Activated gamma-delta T cell (primary cell): ENCODE results near the gene HECTD2.
"Not testable (repeated sequence)": the region's sequence is repeated elsewhere in the genome, so short reads cannot be mapped to it uniquely, and the experiment has no call there.

Experiments used
- DNase-seq: peaks from one replicate; lab custom pipeline; 2025; lab: John Stamatoyannopoulos, UW

The HECTD2 gene

DNA sequence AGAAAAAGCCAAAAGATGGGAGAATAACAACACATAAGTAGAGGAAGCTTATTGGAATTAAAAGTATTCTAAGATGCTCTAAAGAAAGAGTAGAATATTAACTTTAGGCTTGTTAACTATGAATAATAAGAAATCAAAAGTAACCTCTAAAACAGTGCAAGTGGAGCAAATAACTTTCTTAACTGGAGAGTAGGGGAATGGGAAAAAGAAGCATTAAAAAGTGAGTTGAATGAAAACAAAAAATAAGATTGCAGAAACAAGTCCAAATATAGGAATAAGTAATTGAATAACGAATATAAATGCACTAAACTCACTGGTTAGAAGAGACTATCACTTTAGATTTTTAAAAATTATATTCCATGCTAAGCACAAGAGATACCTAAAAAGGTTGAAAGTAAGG, 63.9 kb downstream of the HECTD2 start:
- no peak for DNase-seq

- DNase-seq: no peak
Observed at GRCh38 chr10:91477236-91477635, 67.1 kb downstream of the HECTD2 start.

GRCh38 chr10:91479583-91479982, 69.4 kb downstream of the HECTD2 start:
- no peak for DNase-seq

DNA sequence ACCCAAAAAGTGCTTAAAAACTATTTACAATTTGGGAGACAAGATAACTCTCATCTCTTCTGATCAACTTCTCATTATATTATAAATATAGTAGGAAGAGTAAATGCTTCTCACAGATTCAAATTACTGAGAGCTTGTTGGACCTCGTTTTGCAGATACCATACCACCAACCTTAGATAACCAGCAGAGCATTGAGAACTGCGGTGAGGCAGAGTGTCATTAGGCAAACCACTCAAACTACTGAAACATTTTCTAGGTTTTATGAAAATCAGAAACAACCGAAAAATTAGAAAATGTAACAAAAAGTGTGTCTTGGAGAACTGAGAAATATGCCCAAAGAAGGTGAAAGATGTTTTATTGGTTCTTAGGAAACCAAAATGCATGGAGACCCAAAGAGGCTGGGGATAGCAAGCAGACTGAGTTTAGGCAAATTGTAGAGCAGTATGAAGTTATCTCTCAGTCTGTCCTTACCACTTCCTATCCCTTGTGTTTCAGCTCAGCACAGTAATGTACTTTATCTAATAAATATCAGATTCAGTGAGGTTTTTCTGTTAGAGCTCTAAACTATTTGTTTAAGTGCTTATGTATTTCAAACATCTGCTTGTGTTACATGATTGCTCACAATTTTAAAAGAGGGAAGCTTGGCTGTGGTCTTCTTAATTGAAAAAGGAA, 77.9 kb downstream of the HECTD2 start:
- no peak for DNase-seq

DNA sequence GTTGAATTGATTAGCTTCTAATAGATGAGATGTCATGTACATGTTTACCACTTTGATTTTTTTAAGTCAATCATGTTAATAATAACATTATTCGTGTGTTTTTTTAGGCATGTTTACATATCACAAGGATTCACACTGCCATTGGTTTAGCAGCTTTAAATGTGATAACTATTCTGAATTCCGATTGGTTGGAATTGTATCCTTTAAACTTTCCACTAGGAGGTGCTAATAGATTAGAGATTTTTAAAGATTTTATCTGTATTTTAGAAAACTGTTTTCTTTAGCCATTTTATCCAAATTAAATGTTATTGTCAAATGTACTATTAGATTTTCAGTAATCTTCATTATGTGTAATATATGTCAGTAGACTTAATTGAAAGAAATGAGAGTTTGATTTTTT, 83.2 kb downstream of the HECTD2 start:
- DNase-seq: no peak

DNA sequence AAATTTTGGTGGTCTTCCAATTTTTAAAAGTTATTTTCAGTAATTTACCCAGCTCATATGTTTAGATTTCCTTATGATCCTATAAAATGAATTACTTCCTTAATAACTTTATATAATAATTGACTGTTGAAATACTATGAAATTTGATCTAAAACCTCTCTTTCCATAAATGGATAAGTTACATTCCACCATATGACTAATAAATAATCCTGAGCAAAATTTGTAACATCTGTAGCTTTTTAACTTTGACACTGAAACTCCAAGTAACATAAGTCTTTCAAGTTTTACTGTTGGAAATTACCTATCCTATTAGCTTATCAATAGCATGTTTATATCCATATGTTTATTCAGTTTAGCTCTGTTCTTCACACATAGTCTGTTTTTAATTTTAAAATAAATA, 85.3 kb downstream of the HECTD2 start:
- no peak for DNase-seq

GRCh38 chr10:91496016-91496415, 85.9 kb downstream of the HECTD2 start:
- no peak for DNase-seq

DNA sequence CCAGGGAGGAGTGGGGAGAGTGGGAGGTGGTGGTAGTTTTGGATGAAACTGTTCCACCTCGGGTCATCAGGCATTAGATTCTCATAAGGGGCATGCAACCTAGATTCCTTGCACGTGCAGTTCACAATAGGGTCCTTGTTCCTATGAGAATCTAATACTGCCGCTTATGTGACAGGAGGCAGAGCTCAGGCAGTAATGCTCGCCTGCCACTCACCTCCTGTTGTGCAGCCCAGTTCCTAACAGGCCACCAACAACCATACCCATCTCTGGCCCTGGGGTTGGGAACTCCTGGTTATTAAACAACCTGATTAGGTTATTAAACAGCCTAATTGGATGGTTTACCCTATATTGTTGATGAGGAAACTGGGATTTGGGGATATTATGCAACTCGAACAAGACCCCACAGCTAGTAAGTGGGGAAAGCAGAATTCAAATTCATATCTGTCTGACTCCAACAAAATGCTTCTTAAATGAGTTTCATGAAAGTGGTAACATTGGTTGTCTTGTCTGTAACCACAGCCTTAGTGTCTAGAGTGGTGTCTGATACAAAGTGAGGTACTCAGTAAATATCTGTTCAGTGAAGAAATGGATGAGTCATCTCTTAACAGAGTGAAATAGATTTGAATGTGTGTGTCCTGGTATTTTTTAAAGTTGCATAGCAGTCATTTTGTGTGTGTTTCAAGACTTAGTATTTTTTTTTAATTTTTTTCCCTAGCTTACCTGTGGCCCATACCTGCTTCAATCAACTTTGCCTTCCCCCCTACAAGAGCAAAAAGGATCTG, 101.6 kb downstream of the HECTD2 start:
- no peak for DNase-seq

DNA sequence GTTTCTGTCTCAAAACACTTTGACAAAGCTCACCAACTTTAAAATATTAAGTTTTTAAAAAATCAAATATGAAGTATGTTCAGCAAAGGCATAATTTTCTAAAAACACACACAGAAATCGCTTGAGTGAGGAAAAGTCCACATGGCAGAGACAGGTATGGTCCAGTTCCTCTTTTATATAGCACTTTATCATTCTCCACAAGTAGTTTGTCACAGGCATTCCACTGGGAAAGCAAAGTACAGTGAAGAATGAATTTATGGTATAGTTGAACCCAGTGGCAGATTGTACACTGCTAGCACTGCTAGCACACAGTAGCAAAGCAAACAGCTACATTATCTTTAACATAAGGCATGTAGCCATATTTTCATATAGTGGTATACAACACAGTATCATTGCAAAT, 102.3 kb downstream of the HECTD2 start:
- no peak for DNase-seq

- DNase-seq: no peak
Observed at GRCh38 chr10:91513598-91514424, 103.7 kb downstream of the HECTD2 start.

DNA sequence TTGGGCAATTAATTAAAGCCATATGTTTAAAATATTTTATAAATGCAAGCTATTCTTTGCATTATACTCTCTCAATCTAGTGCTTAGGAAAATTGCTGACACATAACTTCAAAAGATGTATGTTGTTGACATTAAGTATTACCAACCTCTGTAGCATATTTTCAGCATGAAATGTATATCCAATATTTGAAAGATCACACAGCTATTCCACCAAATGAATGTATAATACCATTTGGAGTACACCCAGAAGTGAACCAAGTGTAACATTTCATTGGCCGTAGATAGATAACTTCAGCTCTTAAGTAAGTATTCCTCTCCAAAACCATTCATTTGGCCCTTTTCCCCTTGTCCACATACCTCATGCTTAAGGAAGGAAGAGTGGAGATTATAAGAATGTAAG, 104.6 kb downstream of the HECTD2 start:
- DNase-seq: no peak

DNA sequence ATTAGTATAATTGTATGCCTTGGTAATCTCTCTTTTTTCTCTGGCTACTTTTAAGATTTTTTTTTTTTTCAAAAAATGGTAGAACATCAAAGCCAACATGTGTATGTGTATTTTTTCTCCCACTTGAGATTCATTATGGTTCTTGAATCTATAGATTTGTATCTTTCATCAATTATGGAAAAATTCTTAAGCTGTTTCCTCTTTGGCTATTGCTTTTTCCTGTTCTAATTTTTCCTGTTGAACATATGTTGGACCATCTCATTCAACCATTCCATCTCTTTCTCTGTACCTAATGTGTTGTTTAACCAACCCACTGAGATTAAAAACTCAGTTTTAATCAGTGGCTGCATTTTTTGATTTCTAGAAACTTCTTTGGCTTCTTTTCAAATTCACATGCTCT, 107.2 kb downstream of the HECTD2 start:
- DNase-seq: no peak

GRCh38 chr10:91519899-91520514, 109.9 kb downstream of the HECTD2 start:
- no peak for DNase-seq

- no peak for DNase-seq
Observed at GRCh38 chr10:91520661-91521060, 110.5 kb downstream of the HECTD2 start.

DNA sequence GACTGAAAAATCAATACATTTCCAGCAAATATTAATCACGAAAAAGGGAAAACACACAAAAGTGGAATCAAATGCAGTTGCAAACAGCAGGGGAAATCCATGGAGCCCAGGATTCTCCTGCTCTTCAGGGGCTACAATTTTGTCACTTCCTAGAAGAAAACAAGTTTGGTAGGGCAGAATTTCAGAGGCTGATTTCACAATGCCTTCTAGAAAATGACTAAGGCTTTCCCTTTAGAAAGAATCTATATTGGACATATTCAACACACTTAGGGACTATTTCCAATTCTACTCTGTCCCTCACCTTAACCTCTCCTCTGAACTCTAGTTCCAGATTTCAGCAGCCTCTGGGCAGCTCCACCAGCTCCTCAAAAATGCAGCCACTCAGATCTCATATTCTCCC, 111.3 kb downstream of the HECTD2 start:
- no peak for DNase-seq

DNA sequence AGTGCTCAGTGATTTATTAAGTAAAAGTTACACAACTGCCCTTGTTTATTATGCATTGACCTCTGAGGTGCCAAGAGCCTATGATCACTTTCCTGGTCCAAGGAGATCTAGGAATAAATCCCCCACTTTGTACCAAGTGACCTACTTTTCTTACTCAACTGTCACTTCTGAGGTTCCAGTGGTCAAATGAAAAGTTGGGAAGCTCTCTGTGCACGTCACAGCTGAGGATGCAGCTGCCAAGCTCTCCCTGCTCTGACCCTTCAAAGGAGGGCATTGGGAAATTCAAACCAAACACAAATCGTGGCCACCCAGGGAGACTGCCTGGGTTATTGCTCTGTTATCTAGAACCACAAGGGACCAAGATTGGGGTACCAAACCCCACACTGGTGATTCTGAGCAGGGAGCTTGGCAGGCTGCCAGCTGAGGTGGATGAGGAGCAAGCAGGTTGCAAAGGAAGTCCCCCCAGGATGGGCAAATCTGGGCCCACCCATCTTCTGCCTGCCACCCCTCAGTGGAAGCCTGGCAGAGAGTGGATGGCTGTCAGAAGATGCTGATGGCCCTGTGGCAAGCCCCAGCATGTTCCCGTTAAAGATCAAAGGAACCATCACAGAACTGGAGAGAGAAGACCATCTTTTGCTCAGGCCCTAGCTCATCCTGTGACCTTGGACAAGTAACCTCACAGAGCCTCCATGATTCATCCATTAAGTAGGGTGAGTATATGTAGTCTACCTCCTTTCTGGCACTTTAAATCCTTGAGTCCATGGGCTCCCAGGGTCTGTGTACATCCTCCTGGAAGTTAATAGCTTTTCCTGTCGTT, 116.0 kb downstream of the HECTD2 start:
- no peak for DNase-seq

DNA sequence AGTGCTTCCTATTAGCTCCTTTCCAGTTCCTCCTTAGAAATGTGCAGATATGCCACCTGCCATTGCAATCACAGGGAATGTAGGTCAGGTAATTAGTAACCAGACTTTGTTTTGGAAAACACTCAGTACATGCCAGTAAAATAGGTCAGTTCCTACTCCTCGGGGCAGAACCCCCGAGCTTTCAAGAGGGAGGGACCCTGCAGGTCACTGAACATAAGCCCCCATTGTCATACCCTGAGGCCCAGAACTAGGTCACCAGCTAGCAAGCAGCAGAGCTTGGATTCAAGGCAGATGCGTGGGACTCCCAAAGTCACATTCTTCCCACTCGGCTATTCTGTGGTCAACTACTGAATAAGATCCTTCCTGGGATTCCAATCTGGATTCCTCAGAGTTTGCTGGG, 117.9 kb downstream of the HECTD2 start:
- DNase-seq: no peak

DNA sequence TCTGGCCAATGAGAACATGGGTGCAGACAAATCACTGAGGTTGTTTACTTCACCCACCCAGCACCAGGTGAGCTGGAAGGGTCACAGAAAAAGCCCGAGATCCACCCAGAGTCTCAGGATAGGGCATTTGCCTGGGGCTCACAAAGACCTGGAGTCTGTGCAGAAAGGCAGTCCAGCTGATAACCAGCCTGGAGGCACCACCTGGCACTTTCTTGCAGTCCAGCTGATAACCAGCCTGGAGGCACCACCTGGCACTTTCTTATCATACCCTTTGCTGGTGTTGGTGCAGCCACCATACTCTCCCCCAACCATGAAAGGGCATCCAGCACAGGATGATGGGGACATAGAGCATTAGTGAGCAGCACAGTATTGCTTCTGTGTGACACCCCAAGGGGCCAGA, 118.6 kb downstream of the HECTD2 start:
- no peak for DNase-seq

GRCh38 chr10:91534789-91535188, 124.6 kb downstream of the HECTD2 start:
- DNase-seq: not testable (repeated sequence)

- DNase-seq: no peak
Observed at GRCh38 chr10:91536111-91536510, 126.0 kb downstream of the HECTD2 start.

- no peak for DNase-seq
Observed at GRCh38 chr10:91536733-91537132, 126.6 kb downstream of the HECTD2 start.
